Measurements from ENCODE around the gene ZNF750. TPM values are rescaled to one million over a fixed set of nuclear protein-coding genes. Genes with fewer than 3 reads are reported as not detected.

The ZNF750 gene
- total and polyA plus RNA-seq, 10 of the 15 experiments (the other 5 are each of a cell fraction or from before 2014, with no cell fraction given), result 0.06 TPM; not detected in 9

DNA sequence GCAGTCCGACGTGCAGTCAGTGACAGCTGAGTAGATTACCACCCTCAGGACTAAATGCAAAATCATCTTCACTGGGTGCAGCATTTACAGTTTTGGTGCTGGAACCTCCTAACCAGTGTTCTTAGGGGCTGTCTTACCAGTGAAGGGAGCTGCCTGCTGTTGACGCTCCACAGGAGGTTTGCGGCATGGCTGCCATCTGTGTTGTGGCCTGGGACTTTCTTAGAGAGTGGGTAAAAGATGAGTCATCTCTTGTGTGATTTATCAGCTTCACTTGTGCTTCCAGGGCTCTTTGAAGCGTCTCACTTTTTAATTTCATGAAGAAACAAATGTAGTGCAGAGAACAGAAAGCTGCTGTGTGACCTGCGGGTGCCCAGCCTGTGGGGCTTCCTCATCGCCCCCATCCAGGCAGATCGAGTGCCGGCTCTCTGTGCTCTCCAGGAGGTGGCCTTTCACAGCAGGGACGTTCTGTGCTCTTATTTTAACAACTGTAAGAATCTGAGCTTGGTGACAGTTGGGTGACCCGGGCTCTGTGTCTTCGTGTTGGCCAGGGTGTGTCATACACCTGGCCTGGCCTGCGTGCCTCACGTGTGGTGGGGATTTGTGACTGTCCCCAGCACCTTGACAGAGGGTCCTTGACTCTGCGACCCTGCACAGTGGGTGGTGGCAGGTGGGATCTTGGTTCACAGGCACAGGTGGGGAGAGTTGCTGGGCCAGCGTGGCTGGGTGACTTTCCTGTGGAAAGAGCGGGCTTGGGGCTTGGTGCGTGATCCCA is 24.3 kb upstream of the ZNF750 start (continued):
- TF ChIP-seq, protein P1, sequence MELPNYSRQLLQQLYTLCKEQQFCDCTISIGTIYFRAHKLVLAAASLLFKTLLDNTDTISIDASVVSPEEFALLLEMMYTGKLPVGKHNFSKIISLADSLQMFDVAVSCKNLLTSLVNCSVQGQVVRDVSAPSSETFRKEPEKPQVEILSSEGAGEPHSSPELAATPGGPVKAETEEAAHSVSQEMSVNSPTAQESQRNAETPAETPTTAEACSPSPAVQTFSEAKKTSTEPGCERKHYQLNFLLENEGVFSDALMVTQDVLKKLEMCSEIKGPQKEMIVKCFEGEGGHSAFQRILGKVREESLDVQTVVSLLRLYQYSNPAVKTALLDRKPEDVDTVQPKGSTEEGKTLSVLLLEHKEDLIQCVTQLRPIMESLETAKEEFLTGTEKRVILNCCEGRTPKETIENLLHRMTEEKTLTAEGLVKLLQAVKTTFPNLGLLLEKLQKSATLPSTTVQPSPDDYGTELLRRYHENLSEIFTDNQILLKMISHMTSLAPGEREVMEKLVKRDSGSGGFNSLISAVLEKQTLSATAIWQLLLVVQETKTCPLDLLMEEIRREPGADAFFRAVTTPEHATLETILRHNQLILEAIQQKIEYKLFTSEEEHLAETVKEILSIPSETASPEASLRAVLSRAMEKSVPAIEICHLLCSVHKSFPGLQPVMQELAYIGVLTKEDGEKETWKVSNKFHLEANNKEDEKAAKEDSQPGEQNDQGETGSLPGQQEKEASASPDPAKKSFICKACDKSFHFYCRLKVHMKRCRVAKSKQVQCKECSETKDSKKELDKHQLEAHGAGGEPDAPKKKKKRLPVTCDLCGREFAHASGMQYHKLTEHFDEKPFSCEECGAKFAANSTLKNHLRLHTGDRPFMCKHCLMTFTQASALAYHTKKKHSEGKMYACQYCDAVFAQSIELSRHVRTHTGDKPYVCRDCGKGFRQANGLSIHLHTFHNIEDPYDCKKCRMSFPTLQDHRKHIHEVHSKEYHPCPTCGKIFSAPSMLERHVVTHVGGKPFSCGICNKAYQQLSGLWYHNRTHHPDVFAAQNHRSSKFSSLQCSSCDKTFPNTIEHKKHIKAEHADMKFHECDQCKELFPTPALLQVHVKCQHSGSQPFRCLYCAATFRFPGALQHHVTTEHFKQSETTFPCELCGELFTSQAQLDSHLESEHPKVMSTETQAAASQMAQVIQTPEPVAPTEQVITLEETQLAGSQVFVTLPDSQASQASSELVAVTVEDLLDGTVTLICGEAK (IDR thresholded peaks at IDR 0.05; ENCODE audit: borderline replicate concordance), result peak; percentile 47; the same call in 1 of the 2 replicates
- TF ChIP-seq POLR2AphosphoS5 (IDR thresholded peaks at IDR 0.05; ENCODE audit: low read length) (peak; percentile 73), DPF2 (IDR thresholded peaks at IDR 0.05) (peak; percentile 91), EED (IDR thresholded peaks at IDR 0.05; ENCODE audit: low read depth) (peak; percentile 85), SIX5 (IDR thresholded peaks at IDR 0.05; ENCODE audit: low read depth, low read length, severe bottlenecking) (no peak), ATF7 (IDR thresholded peaks at IDR 0.05; ENCODE audit: low read depth) (peak; percentile 91), IRF4 (IDR thresholded peaks at IDR 0.05; ENCODE audit: low read depth, low read length) (peak; percentile 70)
- TF ChIP-seq, protein P2, sequence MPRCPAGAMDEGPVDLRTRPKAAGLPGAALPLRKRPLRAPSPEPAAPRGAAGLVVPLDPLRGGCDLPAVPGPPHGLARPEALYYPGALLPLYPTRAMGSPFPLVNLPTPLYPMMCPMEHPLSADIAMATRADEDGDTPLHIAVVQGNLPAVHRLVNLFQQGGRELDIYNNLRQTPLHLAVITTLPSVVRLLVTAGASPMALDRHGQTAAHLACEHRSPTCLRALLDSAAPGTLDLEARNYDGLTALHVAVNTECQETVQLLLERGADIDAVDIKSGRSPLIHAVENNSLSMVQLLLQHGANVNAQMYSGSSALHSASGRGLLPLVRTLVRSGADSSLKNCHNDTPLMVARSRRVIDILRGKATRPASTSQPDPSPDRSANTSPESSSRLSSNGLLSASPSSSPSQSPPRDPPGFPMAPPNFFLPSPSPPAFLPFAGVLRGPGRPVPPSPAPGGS (IDR thresholded peaks at IDR 0.05; ENCODE audit: borderline replicate concordance, insufficient read depth, low read depth, low read length, poor library complexity, severe bottlenecking), result peak; percentile 76
- TF ChIP-seq, protein P3, sequence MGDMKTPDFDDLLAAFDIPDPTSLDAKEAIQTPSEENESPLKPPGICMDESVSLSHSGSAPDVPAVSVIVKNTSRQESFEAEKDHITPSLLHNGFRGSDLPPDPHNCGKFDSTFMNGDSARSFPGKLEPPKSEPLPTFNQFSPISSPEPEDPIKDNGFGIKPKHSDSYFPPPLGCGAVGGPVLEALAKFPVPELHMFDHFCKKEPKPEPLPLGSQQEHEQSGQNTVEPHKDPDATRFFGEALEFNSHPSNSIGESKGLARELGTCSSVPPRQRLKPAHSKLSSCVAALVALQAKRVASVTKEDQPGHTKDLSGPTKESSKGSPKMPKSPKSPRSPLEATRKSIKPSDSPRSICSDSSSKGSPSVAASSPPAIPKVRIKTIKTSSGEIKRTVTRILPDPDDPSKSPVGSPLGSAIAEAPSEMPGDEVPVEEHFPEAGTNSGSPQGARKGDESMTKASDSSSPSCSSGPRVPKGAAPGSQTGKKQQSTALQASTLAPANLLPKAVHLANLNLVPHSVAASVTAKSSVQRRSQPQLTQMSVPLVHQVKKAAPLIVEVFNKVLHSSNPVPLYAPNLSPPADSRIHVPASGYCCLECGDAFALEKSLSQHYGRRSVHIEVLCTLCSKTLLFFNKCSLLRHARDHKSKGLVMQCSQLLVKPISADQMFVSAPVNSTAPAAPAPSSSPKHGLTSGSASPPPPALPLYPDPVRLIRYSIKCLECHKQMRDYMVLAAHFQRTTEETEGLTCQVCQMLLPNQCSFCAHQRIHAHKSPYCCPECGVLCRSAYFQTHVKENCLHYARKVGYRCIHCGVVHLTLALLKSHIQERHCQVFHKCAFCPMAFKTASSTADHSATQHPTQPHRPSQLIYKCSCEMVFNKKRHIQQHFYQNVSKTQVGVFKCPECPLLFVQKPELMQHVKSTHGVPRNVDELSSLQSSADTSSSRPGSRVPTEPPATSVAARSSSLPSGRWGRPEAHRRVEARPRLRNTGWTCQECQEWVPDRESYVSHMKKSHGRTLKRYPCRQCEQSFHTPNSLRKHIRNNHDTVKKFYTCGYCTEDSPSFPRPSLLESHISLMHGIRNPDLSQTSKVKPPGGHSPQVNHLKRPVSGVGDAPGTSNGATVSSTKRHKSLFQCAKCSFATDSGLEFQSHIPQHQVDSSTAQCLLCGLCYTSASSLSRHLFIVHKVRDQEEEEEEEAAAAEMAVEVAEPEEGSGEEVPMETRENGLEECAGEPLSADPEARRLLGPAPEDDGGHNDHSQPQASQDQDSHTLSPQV (IDR thresholded peaks at IDR 0.05), result 0 out of 2 replicates have a peak, but pooled peaks have one; percentile 9
